IMR-90 (cell line): Measurements from ENCODE around the gene IFNA17. TPM values are rescaled to one million over a fixed set of nuclear protein-coding genes. Genes with fewer than 3 reads are reported as not detected.

Experiments used
- CTCF ChIP-seq: conservative IDR thresholded peaks from 2 replicates; pipeline ENCODE4 v1.5.1; 2012; ENCODE audit warnings: mild to moderate bottlenecking, low read depth, low read length, improper control_type of control experiment
- POLR2A ChIP-seq: IDR thresholded peaks from 2 replicates; pipeline ENCODE4 v1.6.1; 2012; ENCODE audit warnings: mild to moderate bottlenecking, low read depth, low read length
- SMC3 ChIP-seq: fragments of 150-350 bp; IDR thresholded peaks from 2 replicates; pipeline ENCODE4 v1.6.1; 2016; ENCODE audit warnings: low read depth, mild to moderate bottlenecking, antibody characterized with exemption, low read length, moderate library complexity
- polyA plus RNA-seq, 3 experiments: library from polyadenylated mRNA; depleted of rRNA; stranded (reverse); fragments of >200 nt; gene quantifications; 2 replicates each; pipeline ENCODE4 v1.2.3, GENCODE V29; 2012; ENCODE audit warnings: low replicate concordance in 1 of 3
- total RNA-seq: library from RNA; depleted of rRNA; stranded (reverse); fragments of >200 nt; gene quantifications from 2 replicates; pipeline ENCODE4 v1.2.3, GENCODE V29; 2012

Gene IFNA17
- total and polyA plus RNA-seq, 2 of the 4 experiments (the other 2 are of a cell fraction), result not detected

DNA sequence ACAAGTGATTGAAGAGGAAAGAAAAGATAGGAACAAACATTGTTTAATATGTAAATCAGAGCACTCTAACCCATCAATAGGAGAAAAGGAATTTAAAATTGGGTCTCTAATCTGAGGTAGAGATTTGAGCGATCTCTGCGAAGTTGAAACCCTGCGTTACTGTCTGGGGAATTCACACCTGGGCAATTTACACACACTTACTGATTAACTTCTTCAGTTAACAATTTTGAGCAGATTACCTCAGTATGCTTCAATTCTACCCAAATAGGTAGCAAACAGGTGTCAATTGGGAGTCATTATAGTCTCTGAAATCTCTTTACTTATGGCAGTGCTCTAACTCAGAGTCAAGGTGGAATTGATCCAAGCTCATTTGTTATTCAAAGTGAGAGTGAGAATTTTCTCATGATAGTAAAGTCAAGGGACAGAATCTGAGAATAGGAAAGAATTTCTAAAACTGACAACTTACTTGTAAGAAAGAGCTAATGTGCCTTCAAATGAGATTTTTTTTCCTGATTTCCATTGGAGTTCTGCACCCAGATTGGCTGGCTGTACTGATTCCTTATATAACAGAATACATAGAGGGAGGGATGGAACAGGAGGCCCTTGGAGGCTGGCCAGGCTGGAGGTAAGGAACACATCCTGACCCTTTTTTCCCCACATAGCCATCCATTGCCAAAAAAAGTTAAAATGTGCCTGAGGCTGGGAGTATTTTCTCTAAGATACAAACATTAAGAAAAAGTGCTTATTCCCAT lies 38.9 kb upstream of the IFNA17 start (continued):
- TF ChIP-seq SMC3 (no peak), CTCF (no peak), POLR2A (no peak)
